Measurements from ENCODE around the gene BLOC1S5.

DNA sequence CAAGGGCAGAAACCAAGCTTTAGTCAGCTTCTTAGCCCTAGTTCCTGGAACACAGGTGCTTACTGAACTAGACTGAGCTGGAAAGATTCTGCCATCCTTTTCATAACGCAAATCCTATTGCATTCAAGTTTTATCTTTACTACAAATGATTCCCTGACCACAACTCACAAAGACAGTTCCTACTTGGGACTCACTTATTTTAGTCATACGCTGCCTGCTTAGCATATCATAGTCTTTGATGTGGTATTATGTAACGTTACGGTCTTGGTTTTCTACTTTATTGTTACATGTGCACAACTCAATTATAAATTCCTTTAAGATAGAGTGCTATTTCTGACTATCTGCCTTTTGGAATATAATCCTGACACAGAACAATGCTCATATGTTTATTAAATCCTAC lies 59.1 kb downstream of the BLOC1S5 start:
- no peak for TF ChIP-seq EZH2phosphoT487 (IDR thresholded peaks at IDR 0.05; ENCODE audit: low read depth)
- no peak for TF ChIP-seq CTCF (IDR thresholded peaks at IDR 0.05; ENCODE audit: low read depth, low read length)

Data from OCI-LY3 (cell line).